ENCODE measurements around the gene GPBP1.
"Not testable (repeated sequence)": the region's sequence is repeated elsewhere in the genome, so short reads cannot be mapped to it uniquely, and the experiment has no call there.

Gene GPBP1

DNA sequence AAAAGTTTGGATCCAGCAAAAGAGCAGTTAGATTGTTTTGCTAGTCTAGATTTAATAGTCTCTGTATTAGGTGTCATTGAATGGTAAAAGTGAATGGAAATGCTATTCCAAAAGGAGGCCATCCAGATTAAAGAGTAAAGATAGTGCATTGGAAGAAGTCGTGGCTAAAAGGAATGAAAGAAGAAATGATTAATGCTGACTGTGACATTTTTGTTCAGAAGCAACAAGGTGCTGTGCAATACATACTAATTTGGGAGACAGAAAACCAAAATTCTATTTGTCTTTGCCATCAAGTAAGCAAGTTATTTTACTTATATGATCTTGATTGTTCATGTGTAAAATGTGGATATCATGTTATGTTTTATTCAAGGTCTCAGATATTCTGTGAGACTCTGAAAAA, 85.1 kb downstream of the GPBP1 start:
- no peak for TF ChIP-seq POLR2A (IDR thresholded peaks at IDR 0.05; ENCODE audit: low read depth, low read length)
- no peak for TF ChIP-seq POU2F2 (IDR thresholded peaks at IDR 0.05; ENCODE audit: low read depth, low read length)
- TF ChIP-seq PAX5 (IDR thresholded peaks at IDR 0.05; ENCODE audit: insufficient read depth, low read length, severe bottlenecking) = no peak
- TF ChIP-seq SPI1 (IDR thresholded peaks at IDR 0.05; ENCODE audit: low read depth, low read length) = no peak
- no peak for TF ChIP-seq TAF1 (IDR thresholded peaks at IDR 0.05; ENCODE audit: low read depth, low read length)
- no peak for TF ChIP-seq POLR2AphosphoS5 (IDR thresholded peaks at IDR 0.05; ENCODE audit: low read depth, low read length)
- DNase-seq (ENCODE audit: insufficient read length, low spot score) = no peak
- no peak for FAIRE-seq

DNA sequence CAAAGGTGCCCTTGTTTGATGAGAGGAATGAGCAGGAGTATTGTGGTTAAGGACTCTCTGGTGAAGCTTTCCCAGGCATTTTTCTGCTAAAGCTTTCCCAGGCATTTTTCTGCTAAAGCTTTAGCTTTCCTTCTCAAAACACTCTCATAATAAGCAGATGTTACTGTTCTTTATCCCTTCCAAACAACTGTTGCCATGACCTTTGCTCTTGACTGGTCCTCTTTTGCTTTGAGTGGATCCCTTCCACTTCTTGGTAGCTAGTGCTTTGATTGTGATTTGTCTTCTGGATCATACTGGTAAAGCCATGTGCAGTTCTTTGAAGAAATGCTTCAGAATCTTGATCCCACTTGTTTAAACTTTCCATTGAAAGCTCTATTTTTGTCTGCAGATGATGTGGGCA, 85.8 kb downstream of the GPBP1 start:
- DNase-seq (ENCODE audit: insufficient read length, low spot score) (no peak), FAIRE-seq (no peak)
- TF ChIP-seq POU2F2 (IDR thresholded peaks at IDR 0.05; ENCODE audit: low read depth, low read length) = no peak
- no peak for TF ChIP-seq TAF1 (IDR thresholded peaks at IDR 0.05; ENCODE audit: low read depth, low read length)
- TF ChIP-seq POLR2A (IDR thresholded peaks at IDR 0.05; ENCODE audit: low read depth, low read length) = no peak
- no peak for TF ChIP-seq SPI1 (IDR thresholded peaks at IDR 0.05; ENCODE audit: low read depth, low read length)
- no peak for TF ChIP-seq PAX5 (IDR thresholded peaks at IDR 0.05; ENCODE audit: insufficient read depth, low read length, severe bottlenecking)

DNA sequence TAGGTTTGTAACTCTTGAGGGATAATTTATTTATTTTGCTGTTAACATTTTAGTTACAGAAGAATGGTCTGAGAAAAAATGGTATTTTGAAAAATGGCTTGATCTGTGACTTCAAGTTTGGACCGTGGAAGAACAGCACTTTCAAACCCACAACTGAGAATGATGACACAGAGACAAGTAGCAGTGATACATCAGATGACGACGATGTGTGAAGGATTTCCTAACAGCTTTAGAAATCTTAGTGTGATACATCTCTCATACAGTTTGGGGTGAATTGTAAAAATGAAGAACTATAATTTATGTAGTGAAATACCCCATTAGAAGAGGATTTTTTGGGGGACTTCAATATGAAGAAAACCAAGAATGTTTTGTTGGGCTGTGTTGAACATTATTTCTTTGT, 88.7 kb downstream of the GPBP1 start:
- TF ChIP-seq SPI1 (IDR thresholded peaks at IDR 0.05; ENCODE audit: low read depth, low read length) (no peak), POU2F2 (IDR thresholded peaks at IDR 0.05; ENCODE audit: low read depth, low read length) (no peak), PAX5 (IDR thresholded peaks at IDR 0.05; ENCODE audit: insufficient read depth, low read length, severe bottlenecking) (no peak), TAF1 (IDR thresholded peaks at IDR 0.05; ENCODE audit: low read depth, low read length) (no peak), POLR2A (IDR thresholded peaks at IDR 0.05; ENCODE audit: low read depth, low read length) (no peak), POLR2AphosphoS5 (IDR thresholded peaks at IDR 0.05; ENCODE audit: low read depth, low read length) (no peak)
- DNase-seq (ENCODE audit: insufficient read length, low spot score) (no peak), FAIRE-seq (no peak)

DNA sequence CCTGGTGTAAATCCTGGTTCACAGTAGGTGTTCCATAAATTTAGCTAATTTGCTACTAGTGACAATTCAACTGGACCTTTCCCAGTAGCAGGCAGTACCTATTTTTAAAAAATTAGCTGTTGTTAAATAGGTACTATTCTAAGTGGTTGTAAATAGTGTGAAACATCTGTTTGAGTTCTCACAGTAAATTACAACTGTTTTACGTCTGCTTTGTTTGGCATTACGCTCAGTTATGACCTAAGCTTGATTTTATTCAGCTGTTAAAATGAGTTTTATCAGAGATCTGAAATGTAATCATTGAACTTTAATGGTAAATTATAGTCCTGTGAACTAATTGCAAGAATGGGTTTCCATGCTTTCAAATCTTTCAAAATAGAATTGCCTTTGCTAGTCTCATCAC, 93.9 kb downstream of the GPBP1 start:
- TF ChIP-seq SPI1 (IDR thresholded peaks at IDR 0.05; ENCODE audit: low read depth, low read length) = no peak
- TF ChIP-seq POU2F2 (IDR thresholded peaks at IDR 0.05; ENCODE audit: low read depth, low read length) = no peak
- TF ChIP-seq PAX5 (IDR thresholded peaks at IDR 0.05; ENCODE audit: insufficient read depth, low read length, severe bottlenecking) = no peak
- TF ChIP-seq TAF1 (IDR thresholded peaks at IDR 0.05; ENCODE audit: low read depth, low read length) = no peak
- FAIRE-seq = no peak

DNA sequence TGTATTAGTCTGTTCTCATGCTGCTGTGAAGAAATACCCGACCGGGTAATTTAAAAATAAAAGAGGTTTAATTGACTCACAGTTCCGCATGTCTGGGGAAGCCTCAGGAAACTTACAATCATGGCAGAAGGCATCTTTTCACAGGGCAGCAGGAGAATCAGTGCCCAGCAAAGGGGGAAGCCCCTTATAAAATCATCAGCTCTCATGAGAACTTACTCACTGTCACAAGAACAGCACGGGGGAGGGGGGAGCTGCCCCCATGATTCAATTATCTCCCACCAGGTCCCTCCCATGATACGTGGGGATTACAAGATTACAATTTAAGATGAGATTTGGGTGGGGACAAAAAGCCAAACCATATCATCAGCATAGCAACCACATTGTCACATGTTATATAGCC, 102.5 kb downstream of the GPBP1 start:
- FAIRE-seq = no peak
- TF ChIP-seq POLR2AphosphoS5 (IDR thresholded peaks at IDR 0.05; ENCODE audit: low read depth, low read length) = no peak
- no peak for TF ChIP-seq TAF1 (IDR thresholded peaks at IDR 0.05; ENCODE audit: low read depth, low read length)
- no peak for TF ChIP-seq PAX5 (IDR thresholded peaks at IDR 0.05; ENCODE audit: insufficient read depth, low read length, severe bottlenecking)
- TF ChIP-seq POU2F2 (IDR thresholded peaks at IDR 0.05; ENCODE audit: low read depth, low read length) = no peak
- TF ChIP-seq SPI1 (IDR thresholded peaks at IDR 0.05; ENCODE audit: low read depth, low read length) = no peak
- no peak for TF ChIP-seq POLR2A (IDR thresholded peaks at IDR 0.05; ENCODE audit: low read depth, low read length)
- no peak for DNase-seq (ENCODE audit: insufficient read length, low spot score)

More for the DNA sequence above, 93.9 kb downstream of the GPBP1 start:
- DNase-seq (ENCODE audit: insufficient read length, low spot score) = no peak

DNA sequence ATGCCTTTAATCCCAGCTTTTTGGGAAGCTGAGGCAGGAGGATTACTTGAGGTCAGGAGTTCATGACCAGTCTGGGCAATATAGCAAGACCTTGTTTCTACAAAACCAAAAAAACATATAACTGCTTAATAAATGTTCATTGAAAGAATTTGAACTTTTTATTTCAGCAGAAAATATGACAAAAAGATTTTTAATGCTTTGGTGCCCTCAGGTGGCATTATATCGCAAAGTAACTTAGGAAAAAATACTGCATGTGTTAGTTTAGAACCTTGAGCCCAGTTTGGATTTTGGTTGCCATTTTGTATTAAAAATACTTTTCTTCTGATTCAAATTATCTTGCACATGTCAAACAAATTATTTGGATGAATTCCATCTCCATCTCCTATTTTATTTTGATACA, 103.2 kb downstream of the GPBP1 start:
- DNase-seq (ENCODE audit: insufficient read length, low spot score) (no peak), FAIRE-seq (no peak)
- no peak for TF ChIP-seq POLR2A (IDR thresholded peaks at IDR 0.05; ENCODE audit: low read depth, low read length)
- no peak for TF ChIP-seq SPI1 (IDR thresholded peaks at IDR 0.05; ENCODE audit: low read depth, low read length)
- TF ChIP-seq TAF1 (IDR thresholded peaks at IDR 0.05; ENCODE audit: low read depth, low read length) = no peak
- TF ChIP-seq PAX5 (IDR thresholded peaks at IDR 0.05; ENCODE audit: insufficient read depth, low read length, severe bottlenecking) = no peak
- TF ChIP-seq POLR2AphosphoS5 (IDR thresholded peaks at IDR 0.05; ENCODE audit: low read depth, low read length) = no peak
- TF ChIP-seq POU2F2 (IDR thresholded peaks at IDR 0.05; ENCODE audit: low read depth, low read length) = no peak

DNA sequence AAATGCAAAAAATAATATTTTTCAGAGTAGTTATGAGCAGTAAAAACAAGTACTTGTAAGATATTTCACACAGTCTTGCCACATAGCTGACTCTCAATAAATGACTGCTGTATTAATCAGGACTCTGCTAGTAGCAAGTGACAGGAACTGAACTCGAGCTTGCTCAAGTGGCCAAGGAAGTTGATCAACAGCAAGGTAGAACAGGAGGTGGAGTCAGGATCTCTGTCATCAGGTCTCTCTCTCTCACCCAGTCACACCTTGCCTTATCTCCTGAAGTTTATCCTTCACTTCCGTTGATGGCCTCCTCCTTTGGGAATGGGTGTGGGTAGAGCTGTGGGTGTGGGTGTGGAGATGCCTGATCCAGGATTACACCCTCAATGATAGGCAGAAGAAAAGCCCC, 107.0 kb downstream of the GPBP1 start:
- no peak for FAIRE-seq
- DNase-seq (ENCODE audit: insufficient read length, low spot score) = no peak
- TF ChIP-seq POLR2AphosphoS5 (IDR thresholded peaks at IDR 0.05; ENCODE audit: low read depth, low read length) (no peak), PAX5 (IDR thresholded peaks at IDR 0.05; ENCODE audit: insufficient read depth, low read length, severe bottlenecking) (no peak), POLR2A (IDR thresholded peaks at IDR 0.05; ENCODE audit: low read depth, low read length) (no peak), TAF1 (IDR thresholded peaks at IDR 0.05; ENCODE audit: low read depth, low read length) (no peak), POU2F2 (IDR thresholded peaks at IDR 0.05; ENCODE audit: low read depth, low read length) (no peak), SPI1 (IDR thresholded peaks at IDR 0.05; ENCODE audit: low read depth, low read length) (no peak)

DNA sequence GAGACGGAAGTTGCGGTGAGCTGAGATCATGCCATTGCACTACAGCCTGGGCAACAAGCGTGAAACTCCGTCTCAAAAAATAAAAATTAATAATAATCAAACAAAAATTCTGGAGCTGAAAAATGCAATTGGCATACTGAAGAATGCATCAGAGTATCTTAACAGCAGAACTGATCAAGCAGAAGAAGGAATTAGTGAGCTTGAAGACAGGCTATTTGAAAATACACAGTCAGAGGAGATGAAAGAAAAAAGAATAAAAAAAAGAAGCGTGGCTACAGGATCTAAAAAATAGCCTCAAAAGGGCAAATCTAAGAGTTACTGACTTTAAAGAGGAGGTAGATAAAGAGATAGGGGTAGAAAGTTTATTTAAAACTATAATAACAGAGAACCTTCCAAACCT, 111.2 kb downstream of the GPBP1 start:
- not testable (repeated sequence) for DNase-seq (ENCODE audit: insufficient read length, low spot score); FAIRE-seq

DNA sequence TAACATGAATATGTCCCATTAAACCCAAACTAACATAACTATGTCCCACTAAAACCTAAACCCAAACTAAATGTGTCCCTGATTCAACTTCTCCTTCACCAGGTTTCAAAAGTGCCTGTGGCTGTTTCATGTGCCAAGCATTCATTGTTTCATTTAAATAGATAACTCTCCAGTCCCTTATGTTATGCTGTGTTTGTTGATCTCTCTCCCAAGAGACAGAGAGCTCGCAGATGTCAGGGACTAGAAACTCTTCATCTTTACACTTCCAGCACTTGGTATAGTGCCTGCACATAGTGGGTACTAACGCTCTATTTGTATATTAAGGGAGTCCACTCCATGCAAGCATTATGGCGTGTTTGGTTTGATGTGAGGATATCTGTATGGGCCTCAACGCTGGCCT, 118.0 kb downstream of the GPBP1 start:
- DNase-seq (ENCODE audit: insufficient read length, low spot score) (no peak), FAIRE-seq (no peak)
- TF ChIP-seq POLR2A (IDR thresholded peaks at IDR 0.05; ENCODE audit: low read depth, low read length) (no peak), POLR2AphosphoS5 (IDR thresholded peaks at IDR 0.05; ENCODE audit: low read depth, low read length) (no peak), TAF1 (IDR thresholded peaks at IDR 0.05; ENCODE audit: low read depth, low read length) (no peak), PAX5 (IDR thresholded peaks at IDR 0.05; ENCODE audit: insufficient read depth, low read length, severe bottlenecking) (no peak), SPI1 (IDR thresholded peaks at IDR 0.05; ENCODE audit: low read depth, low read length) (no peak), POU2F2 (IDR thresholded peaks at IDR 0.05; ENCODE audit: low read depth, low read length) (no peak)

DNA sequence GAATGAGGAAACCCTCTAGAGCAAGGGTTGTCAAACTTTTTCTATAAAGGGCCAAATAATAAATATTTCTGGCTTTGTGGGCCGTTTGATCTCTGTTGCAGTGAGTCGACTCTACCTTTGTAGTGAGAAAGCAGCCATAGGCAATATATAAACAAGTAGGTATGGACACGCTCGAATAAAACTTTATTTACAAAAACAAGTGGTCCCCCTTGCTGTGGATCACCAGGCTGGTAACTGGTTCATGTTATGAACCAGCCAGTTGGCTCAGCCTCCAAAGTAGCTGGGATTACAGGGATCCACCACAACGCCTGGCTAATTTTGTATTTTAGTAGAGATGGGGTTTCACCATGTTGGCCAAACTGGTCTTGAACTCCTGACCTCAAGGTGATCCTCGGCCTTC, 118.5 kb downstream of the GPBP1 start:
- FAIRE-seq = no peak

More for the DNA sequence above, 118.5 kb downstream of the GPBP1 start:
- DNase-seq (ENCODE audit: insufficient read length, low spot score) = no peak
- no peak for TF ChIP-seq SPI1 (IDR thresholded peaks at IDR 0.05; ENCODE audit: low read depth, low read length)
- TF ChIP-seq POLR2A (IDR thresholded peaks at IDR 0.05; ENCODE audit: low read depth, low read length) = no peak
- no peak for TF ChIP-seq POLR2AphosphoS5 (IDR thresholded peaks at IDR 0.05; ENCODE audit: low read depth, low read length)
- TF ChIP-seq TAF1 (IDR thresholded peaks at IDR 0.05; ENCODE audit: low read depth, low read length) = no peak
- TF ChIP-seq PAX5 (IDR thresholded peaks at IDR 0.05; ENCODE audit: insufficient read depth, low read length, severe bottlenecking) = no peak
- TF ChIP-seq POU2F2 (IDR thresholded peaks at IDR 0.05; ENCODE audit: low read depth, low read length) = no peak

All from GM12891 (cell line).